GM12872 (cell line): ENCODE results near the gene SSBP3.

Experiments used
- CTCF ChIP-seq: IDR thresholded peaks from 3 replicates; pipeline ENCODE4 v1.5.1; 2011; ENCODE audit warnings: low read depth, mild to moderate bottlenecking, low read length, moderate library complexity; ENCODE audit not compliant: insufficient read depth

The SSBP3 gene

GRCh38 chr1:54249819-54250435 is 156.3 kb downstream of the SSBP3 start:
- TF ChIP-seq CTCF = no peak

GRCh38 chr1:54248966-54249365 is 157.2 kb downstream of the SSBP3 start:
- no peak for TF ChIP-seq CTCF

GRCh38 chr1:54247863-54248515 is 158.2 kb downstream of the SSBP3 start:
- no peak for TF ChIP-seq CTCF

- no peak for TF ChIP-seq CTCF
These were observed 160.0 kb downstream of the SSBP3 start for GRCh38 chr1:54246116-54246721.

GRCh38 chr1:54245501-54245900 is 160.7 kb downstream of the SSBP3 start:
- TF ChIP-seq CTCF = no peak

- no peak for TF ChIP-seq CTCF
These were observed 161.5 kb downstream of the SSBP3 start for GRCh38 chr1:54244655-54245054.

GRCh38 chr1:54243022-54243421 is 163.2 kb downstream of the SSBP3 start:
- TF ChIP-seq CTCF = no peak
